ENCODE data around the gene FGD3. TPM values are rescaled to one million over a fixed set of nuclear protein-coding genes. Genes with fewer than 3 reads are reported as not detected.

Gene FGD3
- total and polyA plus RNA-seq, 2 donors (not counting 1 experiment from before 2014, with no cell fraction given) = 130 to 134 TPM

- H2AFZ ChIP-seq (ENCODE audit: insufficient read depth, low read depth, low read length, poor library complexity, severe bottlenecking) = no peak overlapping the region
- CTCF ChIA-PET = interaction anchor here (1.8 kb wide), 1 partner anchor 26 kb away, joined by 7 read pairs; no protein-coding TSS in a partner anchor
- no peaks in the 10 kb centered on the region for H3K27me3 Mint-ChIP-seq
- peak overlapping the region in 1 of 2 donors; percentile 0 for H3K27ac ChIP-seq (ENCODE audit: low read length in 2 of 2)
- H3K36me3 ChIP-seq (replicated peaks in 1 of 2; ENCODE audit: control extremely low read depth in 1 of 2, control insufficient read depth in 1 of 2, extremely low read depth in 1 of 2, insufficient read depth in 2 of 2, low read length in 1 of 2) = peaks cover 11 to 56% of the 10 kb centered on the region in 2 experiments
- H3K4me1 Mint-ChIP-seq = peaks cover 54% of the 10 kb centered on the region
- TF ChIP-seq CTCF (IDR thresholded peaks at IDR 0.05) (no peak), EZH2 (IDR thresholded peaks at IDR 0.05; ENCODE audit: borderline replicate concordance, insufficient read depth, low read depth, low read length, poor library complexity, severe bottlenecking) (no peak)
- H3K27me3 ChIP-seq (replicated peaks in 1 of 4; ENCODE audit: control extremely low read depth in 1 of 4, control insufficient read depth in 3 of 4, insufficient read depth in 4 of 4, low read length in 3 of 4) = no peaks in the 10 kb centered on the region
- no peak overlapping the region for H3K27ac Mint-ChIP-seq
- H3K4me2 ChIP-seq (replicated peaks; ENCODE audit: low read depth, low read length, poor library complexity, severe bottlenecking) = no peak overlapping the region
- intact Hi-C loops (cut with micrococcal nuclease) = no loop called here
- peaks cover 2 to 8% (median 5%) of the 10 kb centered on the region in 3 donors for H3K9me3 ChIP-seq (ENCODE audit: control extremely low read depth in 1 of 3, control insufficient read depth in 2 of 3, insufficient read depth in 1 of 3, low read length in 2 of 3)
- 96% methylated on average over 2 of the region's 2 CpGs for WGBS (ENCODE audit: insufficient coverage)
- POLR2A ChIA-PET = no interaction called here
- no peak overlapping the region for H3K9ac ChIP-seq (ENCODE audit: low read length)
- H3K4me1 ChIP-seq (ENCODE audit: control insufficient read depth in 2 of 2, insufficient read depth in 2 of 2, low read length in 2 of 2) = peaks cover 20 to 30% of the 10 kb centered on the region in 2 donors
- DNase-seq (no peak), ATAC-seq (ENCODE audit: low read depth) (no peak)
- no peak overlapping the region for H3K4me3 ChIP-seq (ENCODE audit: control extremely low read depth in 1 of 5, extremely low read depth in 1 of 5, insufficient read depth in 1 of 5, low read depth in 2 of 5, low read length in 4 of 5)
- peaks cover 79% of the 10 kb centered on the region for H4K20me1 ChIP-seq (ENCODE audit: control insufficient read depth, insufficient read depth, low read length, poor library complexity, severe bottlenecking)
- H3K9me3 Mint-ChIP-seq (ENCODE audit: insufficient read depth) = no peaks in the 10 kb centered on the region
- no peak overlapping the region for H3K4me3 Mint-ChIP-seq
- H3K79me2 ChIP-seq (ENCODE audit: control insufficient read depth, insufficient read depth, low read length) = peaks cover 100% of the 10 kb centered on the region
Measured at GRCh38 chr9:92983984-92984589, 36.8 kb downstream of the FGD3 start.

GRCh38 chr9:92984976-92985375 is 37.7 kb downstream of the FGD3 start:
- Mint-ChIP-seq H3K27me3 (no peaks in the 10 kb centered on the region), H3K4me1 (peaks cover 54% of the 10 kb centered on the region), H3K4me3 (no peak overlapping the region), H3K27ac (no peak overlapping the region), H3K9me3 (ENCODE audit: insufficient read depth) (no peaks in the 10 kb centered on the region)
- ChIA-PET POLR2A (no interaction called here), CTCF (interaction anchor here (0.7 to 1.8 kb wide), 2 partner anchors 27 to 32 kb away, joined by 3 to 7 read pairs; no protein-coding TSS in a partner anchor)
- WGBS (ENCODE audit: insufficient coverage) = 92% methylated on average over 3 of the region's 3 CpGs
- no peak for TF ChIP-seq EZH2 (IDR thresholded peaks at IDR 0.05; ENCODE audit: borderline replicate concordance, insufficient read depth, low read depth, low read length, poor library complexity, severe bottlenecking)
- TF ChIP-seq CTCF (IDR thresholded peaks at IDR 0.05) = no peak
- Histone ChIP-seq H3K4me2 (replicated peaks; ENCODE audit: low read depth, low read length, poor library complexity, severe bottlenecking) (no peak overlapping the region), H3K36me3 (replicated peaks in 1 of 2; ENCODE audit: control extremely low read depth in 1 of 2, control insufficient read depth in 1 of 2, extremely low read depth in 1 of 2, insufficient read depth in 2 of 2, low read length in 1 of 2) (peaks cover 11 to 60% of the 10 kb centered on the region in 2 experiments), H3K27ac (ENCODE audit: low read length in 2 of 2) (peak overlapping the region in 1 of 2 donors; percentile 0), H4K20me1 (ENCODE audit: control insufficient read depth, insufficient read depth, low read length, poor library complexity, severe bottlenecking) (peaks cover 81% of the 10 kb centered on the region), H3K9ac (ENCODE audit: low read length) (no peak overlapping the region), H3K4me3 (ENCODE audit: control extremely low read depth in 1 of 5, extremely low read depth in 1 of 5, insufficient read depth in 1 of 5, low read depth in 2 of 5, low read length in 4 of 5) (no peak overlapping the region), H3K9me3 (ENCODE audit: control extremely low read depth in 1 of 3, control insufficient read depth in 2 of 3, insufficient read depth in 1 of 3, low read length in 2 of 3) (peaks cover 2 to 8% (median 5%) of the 10 kb centered on the region in 3 donors), H3K79me2 (ENCODE audit: control insufficient read depth, insufficient read depth, low read length) (peaks cover 100% of the 10 kb centered on the region), H3K27me3 (replicated peaks in 1 of 4; ENCODE audit: control extremely low read depth in 1 of 4, control insufficient read depth in 3 of 4, insufficient read depth in 4 of 4, low read length in 3 of 4) (no peaks in the 10 kb centered on the region), H3K4me1 (ENCODE audit: control insufficient read depth in 2 of 2, insufficient read depth in 2 of 2, low read length in 2 of 2) (peaks cover 11 to 25% of the 10 kb centered on the region in 2 donors), H2AFZ (ENCODE audit: insufficient read depth, low read depth, low read length, poor library complexity, severe bottlenecking) (no peak overlapping the region)
- no peak for ATAC-seq (ENCODE audit: low read depth)
- intact Hi-C loops (cut with micrococcal nuclease) = no loop called here
- no peak for DNase-seq

All from B cell (primary cell).